Measurements from ENCODE around the gene ADCYAP1.
"Not testable (repeated sequence)": the region's sequence is repeated elsewhere in the genome, so short reads cannot be mapped to it uniquely, and the experiment has no call there.

ADCYAP1 gene

GRCh38 chr18:904218-905090 lies at the start of gene ADCYAP1:
Gene ADCYAP1 (plus strand): TSS chr18:904871. CDS start chr18:905387, 516 bp downstream.
- DNase-seq (ENCODE audit: low read depth in 2 of 2, low spot score in 1 of 2) = no peak

GRCh38 chr18:857986-858385 lies 46.7 kb upstream of the ADCYAP1 start:
- DNase-seq (ENCODE audit: low read depth in 2 of 2, low spot score in 1 of 2) = no peak

GRCh38 chr18:864872-865273 lies 39.8 kb upstream of the ADCYAP1 start:
- DNase-seq (ENCODE audit: low read depth in 2 of 2, low spot score in 1 of 2) = peak; percentile 5 to 12

GRCh38 chr18:867257-867656 lies 37.4 kb upstream of the ADCYAP1 start:
- DNase-seq (ENCODE audit: low read depth in 2 of 2, low spot score in 1 of 2) = no peak

- DNase-seq (ENCODE audit: low read depth in 2 of 2, low spot score in 1 of 2) = not testable (repeated sequence)
Observed at GRCh38 chr18:873426-873825, 31.2 kb upstream of the ADCYAP1 start.

GRCh38 chr18:875912-876311 lies 28.8 kb upstream of the ADCYAP1 start:
- DNase-seq (ENCODE audit: low read depth in 2 of 2, low spot score in 1 of 2) = no peak

GRCh38 chr18:877238-877637 lies 27.4 kb upstream of the ADCYAP1 start:
- DNase-seq (ENCODE audit: low read depth in 2 of 2, low spot score in 1 of 2) = no peak

GRCh38 chr18:886076-886475 lies 18.6 kb upstream of the ADCYAP1 start:
- DNase-seq (ENCODE audit: low read depth in 2 of 2, low spot score in 1 of 2) = no peak

GRCh38 chr18:887716-888115 lies 17.0 kb upstream of the ADCYAP1 start:
- no peak for DNase-seq (ENCODE audit: low read depth in 2 of 2, low spot score in 1 of 2)

GRCh38 chr18:892316-892715 lies 12.4 kb upstream of the ADCYAP1 start:
- no peak for DNase-seq (ENCODE audit: low read depth in 2 of 2, low spot score in 1 of 2)

GRCh38 chr18:896315-896714 lies 8.4 kb upstream of the ADCYAP1 start:
- no peak for DNase-seq (ENCODE audit: low read depth in 2 of 2, low spot score in 1 of 2)

- no peak for DNase-seq (ENCODE audit: low read depth in 2 of 2, low spot score in 1 of 2)
Observed at GRCh38 chr18:901761-902160, 2.9 kb upstream of the ADCYAP1 start.

GRCh38 chr18:902229-902628 lies 2.4 kb upstream of the ADCYAP1 start:
- no peak for DNase-seq (ENCODE audit: low read depth in 2 of 2, low spot score in 1 of 2)

GRCh38 chr18:903701-904100 lies 970 bp upstream of the ADCYAP1 start:
- DNase-seq (ENCODE audit: low read depth in 2 of 2, low spot score in 1 of 2) = no peak

GRCh38 chr18:905307-905947 lies 756 bp downstream of the ADCYAP1 start:
- DNase-seq (ENCODE audit: low read depth in 2 of 2, low spot score in 1 of 2) = no peak

- no peak for DNase-seq (ENCODE audit: low read depth in 2 of 2, low spot score in 1 of 2)
Observed at GRCh38 chr18:905948-906415, 1.3 kb downstream of the ADCYAP1 start.

- no peak for DNase-seq (ENCODE audit: low read depth in 2 of 2, low spot score in 1 of 2)
Observed at GRCh38 chr18:906416-907114, 1.9 kb downstream of the ADCYAP1 start.

GRCh38 chr18:907115-907884 lies 2.6 kb downstream of the ADCYAP1 start:
- DNase-seq (ENCODE audit: low read depth in 2 of 2, low spot score in 1 of 2) = no peak

- no peak for DNase-seq (ENCODE audit: low read depth in 2 of 2, low spot score in 1 of 2)
Observed at GRCh38 chr18:907885-908757, 3.5 kb downstream of the ADCYAP1 start.
